ENCODE data around the gene OR52E4. TPM values are rescaled to one million over a fixed set of nuclear protein-coding genes. Genes with fewer than 3 reads are reported as not detected.

Gene OR52E4
- polyA plus RNA-seq, 2 donors: not detected

- no peak overlapping the region for H3K4me3 ChIP-seq (ENCODE audit: low read depth in 1 of 2, low read length in 2 of 2)
- no peaks in the 10 kb centered on the region for H3K9me3 ChIP-seq (ENCODE audit: control insufficient read depth in 2 of 2, insufficient read depth in 1 of 2, low read depth in 1 of 2, low read length in 1 of 2)
- H3K27me3 ChIP-seq (ENCODE audit: control insufficient read depth in 1 of 2, insufficient read depth in 2 of 2, low read length in 2 of 2): no peaks in the 10 kb centered on the region
- 39 to 55% methylated on average over 2 of the region's 2 CpGs for WGBS, 2 donors
- H3K4me1 ChIP-seq (ENCODE audit: control insufficient read depth in 2 of 2, insufficient read depth in 2 of 2, low read length in 1 of 2): no peaks in the 10 kb centered on the region
- no peaks in the 10 kb centered on the region for H3K36me3 ChIP-seq (ENCODE audit: control insufficient read depth in 2 of 2, insufficient read depth in 2 of 2, low read length in 1 of 2)
- no peak overlapping the region for H3K27ac ChIP-seq (ENCODE audit: low read depth in 2 of 2, low read length in 1 of 2)
Observed at GRCh38 chr11:5878564-5878963, 1.9 kb upstream of the OR52E4 start.

- Histone ChIP-seq H3K36me3 (ENCODE audit: control insufficient read depth in 2 of 2, insufficient read depth in 2 of 2, low read length in 1 of 2) (no peaks in the 10 kb centered on the region), H3K4me1 (ENCODE audit: control insufficient read depth in 2 of 2, insufficient read depth in 2 of 2, low read length in 1 of 2) (no peaks in the 10 kb centered on the region), H3K27ac (ENCODE audit: low read depth in 2 of 2, low read length in 1 of 2) (no peak overlapping the region), H3K4me3 (ENCODE audit: low read depth in 1 of 2, low read length in 2 of 2) (no peak overlapping the region), H3K9me3 (ENCODE audit: control insufficient read depth in 2 of 2, insufficient read depth in 1 of 2, low read depth in 1 of 2, low read length in 1 of 2) (no peaks in the 10 kb centered on the region), H3K27me3 (ENCODE audit: control insufficient read depth in 1 of 2, insufficient read depth in 2 of 2, low read length in 2 of 2) (no peaks in the 10 kb centered on the region)
Observed at GRCh38 chr11:5881756-5882155, 1.3 kb downstream of the OR52E4 start.

GRCh38 chr11:5887172-5887571 lies 6.7 kb downstream of the OR52E4 start:
- Histone ChIP-seq H3K4me3 (ENCODE audit: low read depth in 1 of 2, low read length in 2 of 2) (no peak overlapping the region), H3K36me3 (ENCODE audit: control insufficient read depth in 2 of 2, insufficient read depth in 2 of 2, low read length in 1 of 2) (no peaks in the 10 kb centered on the region), H3K4me1 (ENCODE audit: control insufficient read depth in 2 of 2, insufficient read depth in 2 of 2, low read length in 1 of 2) (no peaks in the 10 kb centered on the region), H3K9me3 (ENCODE audit: control insufficient read depth in 2 of 2, insufficient read depth in 1 of 2, low read depth in 1 of 2, low read length in 1 of 2) (no peaks in the 10 kb centered on the region), H3K27me3 (ENCODE audit: control insufficient read depth in 1 of 2, insufficient read depth in 2 of 2, low read length in 2 of 2) (no peaks in the 10 kb centered on the region), H3K27ac (ENCODE audit: low read depth in 2 of 2, low read length in 1 of 2) (no peak overlapping the region)
- whole genome bisulfite sequencing, 2 donors: 60 to 61% methylated on average over 3 of the region's 3 CpGs

GRCh38 chr11:5887661-5888060 lies 7.2 kb downstream of the OR52E4 start:
- Histone ChIP-seq H3K9me3 (ENCODE audit: control insufficient read depth in 2 of 2, insufficient read depth in 1 of 2, low read depth in 1 of 2, low read length in 1 of 2) (no peaks in the 10 kb centered on the region), H3K4me1 (ENCODE audit: control insufficient read depth in 2 of 2, insufficient read depth in 2 of 2, low read length in 1 of 2) (no peaks in the 10 kb centered on the region), H3K27me3 (ENCODE audit: control insufficient read depth in 1 of 2, insufficient read depth in 2 of 2, low read length in 2 of 2) (no peaks in the 10 kb centered on the region), H3K4me3 (ENCODE audit: low read depth in 1 of 2, low read length in 2 of 2) (no peak overlapping the region), H3K27ac (ENCODE audit: low read depth in 2 of 2, low read length in 1 of 2) (no peak overlapping the region), H3K36me3 (ENCODE audit: control insufficient read depth in 2 of 2, insufficient read depth in 2 of 2, low read length in 1 of 2) (no peaks in the 10 kb centered on the region)
- WGBS, 2 donors: 62 to 67% methylated on average over 1 of the region's 1 CpG

GRCh38 chr11:5891216-5891800 lies 10.9 kb downstream of the OR52E4 start:
- no peak overlapping the region for H3K4me3 ChIP-seq (ENCODE audit: low read depth in 1 of 2, low read length in 2 of 2)
- no peaks in the 10 kb centered on the region for H3K9me3 ChIP-seq (ENCODE audit: control insufficient read depth in 2 of 2, insufficient read depth in 1 of 2, low read depth in 1 of 2, low read length in 1 of 2)
- no peak overlapping the region for H3K27ac ChIP-seq (ENCODE audit: low read depth in 2 of 2, low read length in 1 of 2)
- H3K36me3 ChIP-seq (ENCODE audit: control insufficient read depth in 2 of 2, insufficient read depth in 2 of 2, low read length in 1 of 2): no peaks in the 10 kb centered on the region
- no peaks in the 10 kb centered on the region for H3K27me3 ChIP-seq (ENCODE audit: control insufficient read depth in 1 of 2, insufficient read depth in 2 of 2, low read length in 2 of 2)
- H3K4me1 ChIP-seq (ENCODE audit: control insufficient read depth in 2 of 2, insufficient read depth in 2 of 2, low read length in 1 of 2): no peaks in the 10 kb centered on the region
- 60 to 63% methylated on average over 4 of the region's 4 CpGs for WGBS, 2 donors

- no peaks in the 10 kb centered on the region for H3K9me3 ChIP-seq (ENCODE audit: control insufficient read depth in 2 of 2, insufficient read depth in 1 of 2, low read depth in 1 of 2, low read length in 1 of 2)
- H3K27ac ChIP-seq (ENCODE audit: low read depth in 2 of 2, low read length in 1 of 2): no peak within 1 kb of the TSS
- no peaks in the 10 kb centered on the region for H3K36me3 ChIP-seq (ENCODE audit: control insufficient read depth in 2 of 2, insufficient read depth in 2 of 2, low read length in 1 of 2)
- 89 to 93% methylated on average over 3 of the region's 3 CpGs for WGBS, 2 donors
- no peak within 1 kb of the TSS for H3K4me3 ChIP-seq (ENCODE audit: low read depth in 1 of 2, low read length in 2 of 2)
- no peaks in the 10 kb centered on the region for H3K4me1 ChIP-seq (ENCODE audit: control insufficient read depth in 2 of 2, insufficient read depth in 2 of 2, low read length in 1 of 2)
- H3K27me3 ChIP-seq (ENCODE audit: control insufficient read depth in 1 of 2, insufficient read depth in 2 of 2, low read length in 2 of 2): no peaks in the 10 kb centered on the region
Observed at GRCh38 chr11:5892908-5893307, 12.5 kb downstream of the OR52E4 start, which contains the start of gene OR52E5. OR52E5 (plus strand) TSS chr11:5893208; CDS start chr11:5900777, 7,569 bp downstream.

GRCh38 chr11:5899534-5899933 lies 19.1 kb downstream of the OR52E4 start:
- 79 to 84% methylated on average over 2 of the region's 2 CpGs for WGBS, 2 donors
- Histone ChIP-seq H3K36me3 (ENCODE audit: control insufficient read depth in 2 of 2, insufficient read depth in 2 of 2, low read length in 1 of 2) (no peaks in the 10 kb centered on the region), H3K27me3 (ENCODE audit: control insufficient read depth in 1 of 2, insufficient read depth in 2 of 2, low read length in 2 of 2) (no peaks in the 10 kb centered on the region), H3K4me1 (ENCODE audit: control insufficient read depth in 2 of 2, insufficient read depth in 2 of 2, low read length in 1 of 2) (no peaks in the 10 kb centered on the region), H3K9me3 (ENCODE audit: control insufficient read depth in 2 of 2, insufficient read depth in 1 of 2, low read depth in 1 of 2, low read length in 1 of 2) (peaks cover 0 to 2% of the 10 kb centered on the region in 2 donors), H3K27ac (ENCODE audit: low read depth in 2 of 2, low read length in 1 of 2) (no peak overlapping the region), H3K4me3 (ENCODE audit: low read depth in 1 of 2, low read length in 2 of 2) (no peak overlapping the region)

- Histone ChIP-seq H3K4me3 (ENCODE audit: low read depth in 1 of 2, low read length in 2 of 2) (no peak overlapping the region), H3K27me3 (ENCODE audit: control insufficient read depth in 1 of 2, insufficient read depth in 2 of 2, low read length in 2 of 2) (no peaks in the 10 kb centered on the region)
- WGBS, 2 donors: 66 to 75% methylated on average over 2 of the region's 2 CpGs
Observed at GRCh38 chr11:5910540-5910939, 30.1 kb downstream of the OR52E4 start.

GRCh38 chr11:5922749-5923426 lies 42.5 kb downstream of the OR52E4 start:
- 64 to 78% methylated on average over 2 of the region's 2 CpGs for WGBS, 2 donors
- H3K4me3 ChIP-seq (ENCODE audit: low read depth in 1 of 2, low read length in 2 of 2): no peak overlapping the region
- peaks cover 0 to 2% of the 10 kb centered on the region in 2 donors for H3K9me3 ChIP-seq (ENCODE audit: control insufficient read depth in 2 of 2, insufficient read depth in 1 of 2, low read depth in 1 of 2, low read length in 1 of 2)
- no peak overlapping the region for H3K27ac ChIP-seq (ENCODE audit: low read depth in 2 of 2, low read length in 1 of 2)
- no peaks in the 10 kb centered on the region for H3K36me3 ChIP-seq (ENCODE audit: control insufficient read depth in 2 of 2, insufficient read depth in 2 of 2, low read length in 1 of 2)
- H3K4me1 ChIP-seq (ENCODE audit: control insufficient read depth in 2 of 2, insufficient read depth in 2 of 2, low read length in 1 of 2): no peaks in the 10 kb centered on the region
- H3K27me3 ChIP-seq (ENCODE audit: control insufficient read depth in 1 of 2, insufficient read depth in 2 of 2, low read length in 2 of 2): no peaks in the 10 kb centered on the region

More at GRCh38 chr11:5910540-5910939, 30.1 kb downstream of the OR52E4 start:
- Histone ChIP-seq H3K4me1 (ENCODE audit: control insufficient read depth in 2 of 2, insufficient read depth in 2 of 2, low read length in 1 of 2) (no peaks in the 10 kb centered on the region), H3K27ac (ENCODE audit: low read depth in 2 of 2, low read length in 1 of 2) (no peak overlapping the region), H3K36me3 (ENCODE audit: control insufficient read depth in 2 of 2, insufficient read depth in 2 of 2, low read length in 1 of 2) (no peaks in the 10 kb centered on the region), H3K9me3 (ENCODE audit: control insufficient read depth in 2 of 2, insufficient read depth in 1 of 2, low read depth in 1 of 2, low read length in 1 of 2) (no peaks in the 10 kb centered on the region)

GRCh38 chr11:5923427-5923776 lies 43.0 kb downstream of the OR52E4 start:
- H3K9me3 ChIP-seq (ENCODE audit: control insufficient read depth in 2 of 2, insufficient read depth in 1 of 2, low read depth in 1 of 2, low read length in 1 of 2): peaks cover 2% of the 10 kb centered on the region in 2 donors
- no peaks in the 10 kb centered on the region for H3K36me3 ChIP-seq (ENCODE audit: control insufficient read depth in 2 of 2, insufficient read depth in 2 of 2, low read length in 1 of 2)
- no peak overlapping the region for H3K4me3 ChIP-seq (ENCODE audit: low read depth in 1 of 2, low read length in 2 of 2)
- H3K27ac ChIP-seq (ENCODE audit: low read depth in 2 of 2, low read length in 1 of 2): no peak overlapping the region
- H3K27me3 ChIP-seq (ENCODE audit: control insufficient read depth in 1 of 2, insufficient read depth in 2 of 2, low read length in 2 of 2): no peaks in the 10 kb centered on the region
- no peaks in the 10 kb centered on the region for H3K4me1 ChIP-seq (ENCODE audit: control insufficient read depth in 2 of 2, insufficient read depth in 2 of 2, low read length in 1 of 2)

All from esophagus (tissue), 2 donors.